Small intestine (tissue), 7 donors: ENCODE data around the gene EGFL7. TPM values are rescaled to one million over a fixed set of nuclear protein-coding genes. Genes with fewer than 3 reads are reported as not detected.

ENCODE experiments used
- DNase-seq, 2 donors: peaks; one replicate each; pipeline versions ENCODE4 v3.0.0 to v3.0.0-alpha.2; 2013
- FAIRE-seq: peaks from 2 replicates; lab custom pipeline; 2012; peaks lifted over from hg19 to GRCh38; lab: Jason Lieb, UNC
- H3K27ac ChIP-seq, 3 donors: one replicate each; pipeline ENCODE4 v1.5.1; 2013; ENCODE audit warnings: low read length in 2 of 3, mild to moderate bottlenecking in 2 of 3, control low read depth in 1 of 3, inconsistent platforms in 1 of 3, low read depth in 1 of 3, moderate library complexity in 1 of 3
- H3K27me3 ChIP-seq, 3 donors: one replicate each; pipeline ENCODE4 v1.6.1; 2013; ENCODE audit warnings: low read length in 3 of 3, inconsistent platforms in 1 of 3; ENCODE audit not compliant: control insufficient read depth in 3 of 3, insufficient read depth in 3 of 3
- H3K36me3 ChIP-seq, 3 donors: one replicate each; pipeline ENCODE4 v1.6.1; 2013; ENCODE audit warnings: low read length in 3 of 3, inconsistent platforms in 1 of 3, low read depth in 1 of 3, mild to moderate bottlenecking in 1 of 3, moderate library complexity in 1 of 3; ENCODE audit not compliant: control insufficient read depth in 3 of 3, insufficient read depth in 2 of 3
- H3K4me1 ChIP-seq, 3 donors: one replicate each; pipeline ENCODE4 v1.6.1; 2013; ENCODE audit warnings: low read length in 2 of 3, inconsistent platforms in 1 of 3, low read depth in 1 of 3, mild to moderate bottlenecking in 1 of 3, moderate library complexity in 1 of 3; ENCODE audit not compliant: control insufficient read depth in 3 of 3, insufficient read depth in 2 of 3
- H3K4me3 ChIP-seq, 3 donors: one replicate each; pipeline ENCODE4 v1.5.1; 2013; ENCODE audit warnings: low read length in 3 of 3, control low read depth in 1 of 3, inconsistent platforms in 1 of 3, low read depth in 1 of 3, mild to moderate bottlenecking in 1 of 3, moderate library complexity in 1 of 3
- H3K9me3 ChIP-seq, 2 donors: one replicate each; pipeline ENCODE4 v1.6.1; 2013; ENCODE audit warnings: low read depth in 1 of 2, low read length in 1 of 2; ENCODE audit not compliant: control insufficient read depth in 2 of 2, insufficient read depth in 1 of 2
- WGBS, 3 donors: extraction: QIAGEN DNeasy Blood & Tissue Kit; methylation state at CpG; one replicate each; pipeline ENCODE4 v1.1.7; 2013; 5-methylcytosine and 5-hydroxymethylcytosine counted together
- polyA plus RNA-seq, 4 donors: library from polyadenylated mRNA; stranded (reverse) in 3 of 4; unstranded in 1 of 4; fragments of 200-250 nt in 3 of 4; fragments of 120-200 nt in 1 of 4; gene quantifications; one replicate each; pipeline versions ENCODE4 v1.2.1 to v1.2.3, GENCODE V29; 2013
- donor health status: healthy with polysubstance abuse.
- donor health status: control.
- donor health status: control.
- donor health status: Bipolar disorder and iron deficiency.
- donor health status: healthy.

The EGFL7 gene
- polyA plus RNA-seq, 4 donors: 15.4 to 114 (median 34.6) TPM

- H3K4me1 ChIP-seq: peaks cover under 1 to 60% (median 2%) of the 10 kb centered on the region in 3 donors
- peak overlapping the region; percentile 90 to 98 (median 95) for H3K27ac ChIP-seq
- DNase-seq (no peak), FAIRE-seq (no peak)
- peak overlapping the region; percentile 81 to 99 (median 92) for H3K4me3 ChIP-seq
- no peaks in the 10 kb centered on the region for H3K27me3 ChIP-seq
- no peaks in the 10 kb centered on the region for H3K9me3 ChIP-seq
- WGBS, 3 donors: 1 to 2% (median 2%) methylated on average over 12 to 20 of the region's 20 CpGs
- H3K36me3 ChIP-seq: peaks cover 0 to 45% (median 0%) of the 10 kb centered on the region in 3 donors
Observed at GRCh38 chr9:136686534-136686793, 23.7 kb downstream of the EGFL7 start.

DNA sequence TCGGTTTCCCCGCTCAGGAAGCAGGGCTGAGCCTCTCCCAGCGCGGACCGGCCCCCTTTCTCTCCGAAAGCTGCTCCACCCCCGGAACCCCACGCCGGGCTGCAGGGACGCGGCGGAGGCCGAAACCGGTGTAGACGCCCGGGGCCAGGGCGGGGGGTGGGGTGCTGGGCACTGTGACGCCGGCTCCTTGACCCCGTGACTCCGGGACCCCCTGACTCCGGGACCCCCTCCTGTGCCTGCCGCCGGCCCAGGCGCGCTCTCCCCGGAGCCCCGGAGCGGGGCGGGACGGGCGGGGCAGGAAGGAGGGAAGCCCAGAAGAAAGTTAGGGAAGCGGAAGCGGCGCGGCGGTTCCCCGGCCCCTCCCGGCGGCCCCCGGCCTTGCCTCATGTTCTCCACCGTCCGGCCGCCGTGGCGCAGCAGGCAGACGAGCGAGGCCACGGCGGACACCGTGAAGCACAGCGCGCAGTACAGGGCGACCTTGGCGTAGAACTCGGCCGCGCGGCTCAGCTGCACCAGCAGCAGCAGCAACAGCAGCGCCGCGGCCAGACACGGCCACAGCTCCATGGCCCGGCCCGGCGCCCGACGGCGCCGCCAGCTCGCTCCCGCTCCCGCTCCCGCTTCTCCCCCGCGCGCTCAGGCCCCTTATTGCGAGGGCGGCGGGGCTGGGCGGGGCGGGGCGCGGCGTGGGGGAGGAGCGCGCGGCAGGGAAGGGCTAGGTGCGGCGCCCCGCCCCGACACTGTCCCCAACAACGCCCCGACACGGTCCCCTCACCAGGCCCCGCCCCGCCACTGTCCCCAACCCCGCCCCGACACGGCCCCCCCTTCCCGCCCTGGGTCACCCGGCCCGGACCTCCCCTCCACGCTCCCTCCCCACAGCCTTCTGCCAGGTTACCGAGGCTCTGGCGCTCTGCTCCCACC, 24.3 kb downstream of the EGFL7 start, which contains the start of gene AGPAT2:
Gene AGPAT2 (minus strand): TSS at position 664 of the 918 bp plus-strand sequence. CDS start 100 bp downstream, at position 564.
- H3K4me1 ChIP-seq: peaks cover 2 to 60% (median 3%) of the 10 kb centered on the region in 3 donors

GRCh38 chr9:136687721-136688223, 25.1 kb downstream of the EGFL7 start:
- DNase-seq: peak; percentile 89 to 91
- Histone ChIP-seq H3K36me3 (peaks cover 0 to 32% (median 0%) of the 10 kb centered on the region in 3 donors), H3K4me3 (peak overlapping the region in 2 of 3 donors; percentile 22 to 47), H3K27ac (peak overlapping the region; percentile 87 to 95 (median 92)), H3K27me3 (no peaks in the 10 kb centered on the region), H3K4me1 (peaks cover 2 to 60% (median 5%) of the 10 kb centered on the region in 3 donors), H3K9me3 (no peaks in the 10 kb centered on the region)
- 4 to 20% (median 14%) methylated on average over 13 to 37 of the region's 37 CpGs for WGBS, 3 donors
- no peak for FAIRE-seq

More for the DNA sequence above, 24.3 kb downstream of the EGFL7 start, which contains the start of gene AGPAT2:
- no peaks in the 10 kb centered on the region for H3K27me3 ChIP-seq
- DNase-seq: peak; percentile 85 to 88
- H3K4me3 ChIP-seq: peak within 1 kb of the TSS; percentile 81 to 99 (median 92)
- FAIRE-seq: no peak
- no peaks in the 10 kb centered on the region for H3K9me3 ChIP-seq
- H3K36me3 ChIP-seq: peaks cover 0 to 39% (median 0%) of the 10 kb centered on the region in 3 donors
- peak within 1 kb of the TSS; percentile 92 to 98 (median 95) for H3K27ac ChIP-seq
- 0 to 1% (median 0%) methylated on average over 61 to 106 of the region's 106 CpGs for WGBS, 3 donors

- H3K4me1 ChIP-seq: peaks cover 2 to 62% (median 5%) of the 10 kb centered on the region in 3 donors
- H3K27ac ChIP-seq: peak overlapping the region; percentile 87 to 95 (median 92)
- 53 to 61% (median 58%) methylated on average over 21 of the region's 21 CpGs for WGBS, 3 donors
- H3K27me3 ChIP-seq: no peaks in the 10 kb centered on the region
- no peaks in the 10 kb centered on the region for H3K9me3 ChIP-seq
- peaks cover 0 to 27% (median 0%) of the 10 kb centered on the region in 3 donors for H3K36me3 ChIP-seq
- DNase-seq (no peak), FAIRE-seq (no peak)
- H3K4me3 ChIP-seq: no peak overlapping the region
Observed at GRCh38 chr9:136688274-136689107, 25.8 kb downstream of the EGFL7 start.

DNA sequence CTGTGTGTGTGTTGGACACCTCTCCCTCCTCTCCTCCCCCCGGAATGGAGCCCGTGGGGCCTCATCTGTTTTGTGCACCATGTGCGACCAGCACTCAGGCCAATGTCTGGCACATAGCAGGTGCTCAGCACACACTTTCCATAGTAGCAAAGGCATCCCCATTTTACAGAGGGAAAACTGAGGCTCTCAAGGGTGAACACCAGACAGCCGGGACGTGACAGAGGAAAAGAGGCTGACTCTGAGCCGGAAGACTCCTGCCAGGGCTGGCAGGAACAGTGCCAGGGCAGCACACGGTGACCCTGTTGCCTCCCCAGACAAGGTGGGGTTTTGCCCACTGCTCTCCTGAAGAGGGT, 26.4 kb downstream of the EGFL7 start:
- Histone ChIP-seq H3K4me1 (peaks cover 2 to 61% (median 5%) of the 10 kb centered on the region in 3 donors), H3K36me3 (peaks cover 0 to 21% (median 0%) of the 10 kb centered on the region in 3 donors), H3K27me3 (no peaks in the 10 kb centered on the region), H3K9me3 (no peaks in the 10 kb centered on the region), H3K27ac (peak overlapping the region in 2 of 3 donors; percentile 87 to 95), H3K4me3 (no peak overlapping the region)
- WGBS, 3 donors: 73 to 76% (median 74%) methylated on average over 7 of the region's 7 CpGs
- no peak for DNase-seq
- FAIRE-seq: no peak

DNA sequence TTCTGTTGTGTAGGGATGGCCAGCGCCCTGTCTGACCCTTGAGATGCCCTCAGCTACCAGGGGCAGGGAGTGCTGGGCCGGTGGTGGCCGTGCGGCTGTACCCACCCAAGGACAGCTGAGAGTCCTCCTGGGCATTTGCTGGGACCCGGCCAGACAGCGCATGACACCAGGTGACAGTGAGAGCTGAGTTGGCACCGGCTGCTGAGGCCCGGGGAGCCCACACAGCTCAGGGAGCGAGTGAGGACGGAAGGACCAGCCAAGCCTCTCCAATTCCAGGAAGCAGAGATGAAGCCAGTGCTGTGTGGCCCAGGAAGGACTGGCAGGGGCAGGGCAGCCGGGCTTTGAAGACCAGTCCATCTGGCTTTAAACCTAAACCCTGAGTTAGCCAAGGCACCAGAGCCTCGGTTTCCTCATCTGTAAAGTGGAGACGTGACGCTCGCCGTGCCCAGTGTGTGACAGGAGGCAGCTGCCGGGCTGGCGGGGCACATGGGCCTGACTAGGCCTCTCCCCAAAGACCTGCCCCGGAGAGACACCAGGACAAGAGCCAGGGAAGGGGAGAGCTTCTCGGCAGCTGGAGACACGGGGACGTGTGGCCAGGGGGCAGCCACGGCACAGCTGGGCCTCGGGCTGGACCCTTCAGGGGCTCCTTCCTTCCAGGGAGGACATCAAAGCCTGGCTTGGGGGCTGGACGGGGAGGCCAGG, 27.5 kb downstream of the EGFL7 start:
- Histone ChIP-seq H3K4me1 (peaks cover 2 to 62% (median 5%) of the 10 kb centered on the region in 3 donors), H3K4me3 (no peak overlapping the region), H3K27ac (peak overlapping the region in 1 of 3 donors; percentile 34), H3K9me3 (no peaks in the 10 kb centered on the region), H3K36me3 (peaks cover 0 to 9% (median 0%) of the 10 kb centered on the region in 3 donors), H3K27me3 (no peaks in the 10 kb centered on the region)
- FAIRE-seq (no peak), DNase-seq (no peak)
- WGBS, 3 donors: 83 to 85% (median 85%) methylated on average over 25 of the region's 25 CpGs

DNA sequence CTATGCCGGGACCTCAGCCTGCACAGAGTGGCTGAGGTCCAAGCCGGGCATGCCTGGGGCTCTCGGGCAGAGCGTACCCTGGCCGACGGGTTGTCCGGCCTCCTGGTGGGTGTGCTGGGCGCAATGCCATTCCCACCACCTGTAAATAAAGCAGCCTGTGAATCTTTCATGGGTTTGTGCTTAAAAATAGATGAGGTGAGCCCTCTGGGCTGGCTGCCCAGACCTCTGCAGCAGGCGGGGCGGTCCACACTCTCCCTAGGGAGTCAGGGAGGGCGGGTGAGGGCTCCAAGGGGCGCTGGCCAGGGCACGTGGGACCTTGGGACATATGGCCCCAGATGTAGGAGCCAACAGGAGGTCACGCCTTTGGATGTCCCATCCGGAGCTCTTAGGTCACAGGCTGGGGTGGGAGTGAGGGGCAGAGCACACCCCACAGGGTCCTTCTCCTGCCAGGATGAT, 28.1 kb downstream of the EGFL7 start:
- no peaks in the 10 kb centered on the region for H3K9me3 ChIP-seq
- peaks cover 2 to 62% (median 8%) of the 10 kb centered on the region in 3 donors for H3K4me1 ChIP-seq
- FAIRE-seq (no peak), DNase-seq (no peak)
- no peak overlapping the region for H3K27ac ChIP-seq
- H3K36me3 ChIP-seq: peaks cover 0 to 3% (median 0%) of the 10 kb centered on the region in 3 donors
- WGBS, 3 donors: 74 to 79% (median 78%) methylated on average over 15 of the region's 15 CpGs
- no peak overlapping the region for H3K4me3 ChIP-seq
- H3K27me3 ChIP-seq: no peaks in the 10 kb centered on the region
